ENCODE data around the gene SERPINB6.
A peak's percentile ranks its signal among the peaks of the same experiment; 100 is the strongest.
"Not testable (repeated sequence)": the region's sequence is repeated elsewhere in the genome, so short reads cannot be mapped to it uniquely, and the experiment has no call there.

Gene SERPINB6

GRCh38 chr6:2940851-2941250 lies 30.5 kb downstream of the SERPINB6 start:
- H3K4me1 ChIP-seq (ENCODE audit: control insufficient read depth, insufficient read depth, low read length) = no peaks in the 10 kb centered on the region
- H3K9ac ChIP-seq (ENCODE audit: low read length) = no peak overlapping the region
- no peak overlapping the region for H3K4me3 ChIP-seq (ENCODE audit: low read length)
- no peak for DNase-seq (ENCODE audit: low read depth)
- H3K9me3 ChIP-seq (ENCODE audit: control insufficient read depth, low read length) = no peaks in the 10 kb centered on the region
- no peaks in the 10 kb centered on the region for H3K36me3 ChIP-seq (ENCODE audit: control insufficient read depth, insufficient read depth, low read length, severe bottlenecking)
- no peaks in the 10 kb centered on the region for H3K27me3 ChIP-seq (replicated peaks; ENCODE audit: control insufficient read depth, insufficient read depth, low read length)

- Histone ChIP-seq H3K9me3 (ENCODE audit: control insufficient read depth, low read length) (no peaks in the 10 kb centered on the region), H3K27me3 (replicated peaks; ENCODE audit: control insufficient read depth, insufficient read depth, low read length) (no peaks in the 10 kb centered on the region), H3K36me3 (ENCODE audit: control insufficient read depth, insufficient read depth, low read length, severe bottlenecking) (no peaks in the 10 kb centered on the region), H3K9ac (ENCODE audit: low read length) (no peak overlapping the region), H3K4me3 (ENCODE audit: low read length) (no peak overlapping the region), H3K4me1 (ENCODE audit: control insufficient read depth, insufficient read depth, low read length) (no peaks in the 10 kb centered on the region)
- no peak for DNase-seq (ENCODE audit: low read depth)
These were observed 31.1 kb downstream of the SERPINB6 start for GRCh38 chr6:2940010-2940850.

GRCh38 chr6:2939315-2940009 lies 31.9 kb downstream of the SERPINB6 start:
- Histone ChIP-seq H3K4me1 (ENCODE audit: control insufficient read depth, insufficient read depth, low read length) (no peaks in the 10 kb centered on the region), H3K36me3 (ENCODE audit: control insufficient read depth, insufficient read depth, low read length, severe bottlenecking) (no peaks in the 10 kb centered on the region), H3K27me3 (replicated peaks; ENCODE audit: control insufficient read depth, insufficient read depth, low read length) (no peaks in the 10 kb centered on the region), H3K9ac (ENCODE audit: low read length) (no peak overlapping the region), H3K4me3 (ENCODE audit: low read length) (no peak overlapping the region), H3K9me3 (ENCODE audit: control insufficient read depth, low read length) (no peaks in the 10 kb centered on the region)
- DNase-seq (ENCODE audit: low read depth) = no peak

- Histone ChIP-seq H3K9ac (ENCODE audit: low read length) (no peak overlapping the region), H3K9me3 (ENCODE audit: control insufficient read depth, low read length) (no peaks in the 10 kb centered on the region), H3K36me3 (ENCODE audit: control insufficient read depth, insufficient read depth, low read length, severe bottlenecking) (no peaks in the 10 kb centered on the region), H3K4me3 (ENCODE audit: low read length) (no peak overlapping the region), H3K27me3 (replicated peaks; ENCODE audit: control insufficient read depth, insufficient read depth, low read length) (no peaks in the 10 kb centered on the region), H3K4me1 (ENCODE audit: control insufficient read depth, insufficient read depth, low read length) (no peaks in the 10 kb centered on the region)
- DNase-seq (ENCODE audit: low read depth) = no peak
These were observed 32.7 kb downstream of the SERPINB6 start for GRCh38 chr6:2938632-2939083.

- no peak for DNase-seq (ENCODE audit: low read depth)
- Histone ChIP-seq H3K4me3 (ENCODE audit: low read length) (no peak overlapping the region), H3K27me3 (replicated peaks; ENCODE audit: control insufficient read depth, insufficient read depth, low read length) (no peaks in the 10 kb centered on the region), H3K9me3 (ENCODE audit: control insufficient read depth, low read length) (no peaks in the 10 kb centered on the region), H3K9ac (ENCODE audit: low read length) (no peak overlapping the region), H3K4me1 (ENCODE audit: control insufficient read depth, insufficient read depth, low read length) (no peaks in the 10 kb centered on the region), H3K36me3 (ENCODE audit: control insufficient read depth, insufficient read depth, low read length, severe bottlenecking) (no peaks in the 10 kb centered on the region)
These were observed 33.2 kb downstream of the SERPINB6 start for GRCh38 chr6:2938004-2938631.

- H3K27me3 ChIP-seq (replicated peaks; ENCODE audit: control insufficient read depth, insufficient read depth, low read length) = no peaks in the 10 kb centered on the region
- no peak overlapping the region for H3K4me3 ChIP-seq (ENCODE audit: low read length)
- DNase-seq (ENCODE audit: low read depth) = no peak
- no peaks in the 10 kb centered on the region for H3K9me3 ChIP-seq (ENCODE audit: control insufficient read depth, low read length)
- no peaks in the 10 kb centered on the region for H3K36me3 ChIP-seq (ENCODE audit: control insufficient read depth, insufficient read depth, low read length, severe bottlenecking)
- H3K4me1 ChIP-seq (ENCODE audit: control insufficient read depth, insufficient read depth, low read length) = no peaks in the 10 kb centered on the region
- H3K9ac ChIP-seq (ENCODE audit: low read length) = no peak overlapping the region
These were observed 33.8 kb downstream of the SERPINB6 start for GRCh38 chr6:2937627-2938003.

- no peak overlapping the region for H3K4me3 ChIP-seq (ENCODE audit: low read length)
- DNase-seq (ENCODE audit: low read depth) = no peak
- H3K4me1 ChIP-seq (ENCODE audit: control insufficient read depth, insufficient read depth, low read length) = no peaks in the 10 kb centered on the region
- no peaks in the 10 kb centered on the region for H3K27me3 ChIP-seq (replicated peaks; ENCODE audit: control insufficient read depth, insufficient read depth, low read length)
- no peak overlapping the region for H3K9ac ChIP-seq (ENCODE audit: low read length)
- H3K9me3 ChIP-seq (ENCODE audit: control insufficient read depth, low read length) = no peaks in the 10 kb centered on the region
- no peaks in the 10 kb centered on the region for H3K36me3 ChIP-seq (ENCODE audit: control insufficient read depth, insufficient read depth, low read length, severe bottlenecking)
These were observed 35.6 kb downstream of the SERPINB6 start for GRCh38 chr6:2935566-2936291.

- Histone ChIP-seq H3K4me3 (ENCODE audit: low read length) (no peak overlapping the region), H3K9ac (ENCODE audit: low read length) (no peak overlapping the region), H3K27me3 (replicated peaks; ENCODE audit: control insufficient read depth, insufficient read depth, low read length) (no peaks in the 10 kb centered on the region), H3K4me1 (ENCODE audit: control insufficient read depth, insufficient read depth, low read length) (no peaks in the 10 kb centered on the region), H3K36me3 (ENCODE audit: control insufficient read depth, insufficient read depth, low read length, severe bottlenecking) (no peaks in the 10 kb centered on the region), H3K9me3 (ENCODE audit: control insufficient read depth, low read length) (no peaks in the 10 kb centered on the region)
- no peak for DNase-seq (ENCODE audit: low read depth)
These were observed 37.3 kb downstream of the SERPINB6 start for GRCh38 chr6:2934057-2934456.

GRCh38 chr6:2932911-2933310 lies 38.5 kb downstream of the SERPINB6 start:
- not testable (repeated sequence) for H3K27me3 ChIP-seq (replicated peaks; ENCODE audit: control insufficient read depth, insufficient read depth, low read length); H3K9ac ChIP-seq (ENCODE audit: low read length); H3K4me1 ChIP-seq (ENCODE audit: control insufficient read depth, insufficient read depth, low read length); H3K4me3 ChIP-seq (ENCODE audit: low read length); H3K36me3 ChIP-seq (ENCODE audit: control insufficient read depth, insufficient read depth, low read length, severe bottlenecking); DNase-seq (ENCODE audit: low read depth); H3K9me3 ChIP-seq (ENCODE audit: control insufficient read depth, low read length)

GRCh38 chr6:2931970-2932748 lies 39.2 kb downstream of the SERPINB6 start:
- no peaks in the 10 kb centered on the region for H3K9me3 ChIP-seq (ENCODE audit: control insufficient read depth, low read length)
- H3K4me1 ChIP-seq (ENCODE audit: control insufficient read depth, insufficient read depth, low read length) = no peaks in the 10 kb centered on the region
- H3K36me3 ChIP-seq (ENCODE audit: control insufficient read depth, insufficient read depth, low read length, severe bottlenecking) = no peaks in the 10 kb centered on the region
- H3K9ac ChIP-seq (ENCODE audit: low read length) = no peak overlapping the region
- H3K4me3 ChIP-seq (ENCODE audit: low read length) = no peak overlapping the region
- peak; percentile 83 for DNase-seq (ENCODE audit: low read depth)
- no peaks in the 10 kb centered on the region for H3K27me3 ChIP-seq (replicated peaks; ENCODE audit: control insufficient read depth, insufficient read depth, low read length)

Data from adipocyte (in vitro differentiated cells).